H1 (cell line): ENCODE results near the gene EFCAB6. TPM values are rescaled to one million over a fixed set of nuclear protein-coding genes. Genes with fewer than 3 reads are reported as not detected.

Source experiments
- CTCF ChIA-PET: fragments of 300-600 bp; sonication (Branson Sonifier 250); formaldehyde crosslinking; loops from one replicate; lab custom pipeline; 2021; ENCODE audit not compliant: partially characterized antibody; lab: Charles Lee
- POLR2A ChIA-PET: fragments of 300-600 bp; sonication (Branson Sonifier 250); formaldehyde crosslinking; loops from one replicate; lab custom pipeline; 2021; ENCODE audit warnings: inconsistent platforms; ENCODE audit not compliant: partially characterized antibody; lab: Charles Lee
- DNase-seq, 2 experiments: peaks; one replicate each; pipeline versions ENCODE4 v3.0.0 to v3.0.0-alpha.2; 2010 to 2022; ENCODE audit warnings: low spot score in 2 of 2, low read depth in 1 of 2, mixed read lengths in 1 of 2
- FAIRE-seq: peaks from 2 replicates; lab custom pipeline; 2011; peaks lifted over from hg19 to GRCh38; lab: Jason Lieb, UNC
- H2AFZ ChIP-seq: 2 replicates; pipeline ENCODE4 v1.8.1; 2012; ENCODE audit warnings: low read length, inconsistent platforms
- H2AK5ac ChIP-seq: 2 replicates; pipeline ENCODE4 v1.6.1; 2013; ENCODE audit warnings: low read depth, low read length
- H2BK120ac ChIP-seq: replicated peaks from 2 replicates; pipeline ENCODE3; 2013; ENCODE audit warnings: low read depth, low read length, inconsistent platforms
- H2BK12ac ChIP-seq: 2 replicates; pipeline ENCODE4 v1.6.1; 2013; ENCODE audit warnings: low read depth, low read length
- H2BK15ac ChIP-seq: 2 replicates; pipeline ENCODE4 v1.6.1; 2013; ENCODE audit warnings: low read length
- H2BK20ac ChIP-seq: 2 replicates; pipeline ENCODE4 v1.6.1; 2013; ENCODE audit warnings: low read length
- H2BK5ac ChIP-seq: 2 replicates; pipeline ENCODE4 v1.6.1; 2013; ENCODE audit warnings: low read depth, low read length
- H3K14ac ChIP-seq: 2 replicates; pipeline ENCODE4 v1.6.1; 2013; ENCODE audit warnings: inconsistent platforms; ENCODE audit not compliant: insufficient read length
- H3K18ac ChIP-seq: 2 replicates; pipeline ENCODE4 v1.6.1; 2013; ENCODE audit warnings: low read length; ENCODE audit errors: extremely low read depth
- H3K23ac ChIP-seq: 2 replicates; pipeline ENCODE4 v1.6.1; 2013; ENCODE audit warnings: inconsistent platforms; ENCODE audit not compliant: insufficient read length
- H3K23me2 ChIP-seq: 2 replicates; pipeline ENCODE4 v1.6.1; 2013; ENCODE audit warnings: low read depth, low read length
- H3K27ac ChIP-seq: 2 replicates; pipeline ENCODE4 v1.6.1; 2011; ENCODE audit warnings: low read depth, low read length, inconsistent platforms
- H3K27me3 ChIP-seq, 4 experiments: replicated peaks in 1 of 4; 1 replicate in 1 of 4; 2 replicates in 3 of 4; pipeline versions ENCODE4 v1.6.1 to v1.8.1; 2011 to 2013; ENCODE audit warnings: low read length in 3 of 4, mild to moderate bottlenecking in 3 of 4, inconsistent platforms in 2 of 4, mixed read lengths in 2 of 4, moderate library complexity in 1 of 4; ENCODE audit not compliant: control insufficient read depth in 3 of 4, insufficient read depth in 3 of 4; ENCODE audit errors: extremely low read depth in 1 of 4
- H3K36me3 ChIP-seq, 4 experiments: 2 replicates each; pipeline versions ENCODE4 v1.6.1 to v1.8.1; 2011 to 2013; ENCODE audit warnings: mild to moderate bottlenecking in 4 of 4, low read length in 3 of 4, moderate library complexity in 2 of 4, control low read depth in 1 of 4, inconsistent platforms in 1 of 4; ENCODE audit not compliant: insufficient read depth in 4 of 4, control insufficient read depth in 2 of 4
- H3K4ac ChIP-seq: replicated peaks from 2 replicates; pipeline ENCODE3; 2013; ENCODE audit warnings: low read length, low read depth, mixed read lengths, inconsistent platforms; ENCODE audit not compliant: insufficient read length
- H3K4me1 ChIP-seq, 4 experiments: replicated peaks in 1 of 4; 1 replicate in 1 of 4; 2 replicates in 3 of 4; pipeline versions ENCODE4 v1.6.1 to v1.8.1; 2011 to 2013; ENCODE audit warnings: low read length in 3 of 4, inconsistent platforms in 2 of 4, mixed read lengths in 1 of 4; ENCODE audit not compliant: insufficient read depth in 4 of 4, control insufficient read depth in 3 of 4
- H3K4me2 ChIP-seq, 2 experiments: 2 replicates each; pipeline versions ENCODE4 v1.6.1 to v1.8.1; 2011 to 2013; ENCODE audit warnings: low read depth in 2 of 2, low read length in 2 of 2, control low read depth in 1 of 2, inconsistent platforms in 1 of 2, mild to moderate bottlenecking in 1 of 2; ENCODE audit not compliant: insufficient read depth in 1 of 2
- H3K4me3 ChIP-seq, 4 experiments: fragments of 200-600, 300-600 bp in 1 of 4; sonication (generic), shearing (Covaris generic), sonication (Bioruptor Twin) in 1 of 4; 2 replicates each; pipeline versions ENCODE4 v1.5.1 to v1.8.1; 2011 to 2016; ENCODE audit warnings: low read length in 4 of 4, low read depth in 3 of 4, control low read depth in 2 of 4, inconsistent platforms in 2 of 4, mild to moderate bottlenecking in 2 of 4, mixed read lengths in 1 of 4, moderate library complexity in 1 of 4; ENCODE audit not compliant: insufficient read depth in 2 of 4; ENCODE audit errors: extremely low read depth in 1 of 4
- H3K56ac ChIP-seq: replicated peaks from 2 replicates; pipeline ENCODE3; 2013; ENCODE audit warnings: low read depth, mild to moderate bottlenecking, mixed read lengths, low read length, inconsistent platforms; ENCODE audit not compliant: insufficient read length
- H3K79me1 ChIP-seq: 2 replicates; pipeline ENCODE4 v1.6.1; 2013; ENCODE audit warnings: low read depth, low read length, control low read depth
- H3K79me2 ChIP-seq, 2 experiments: 2 replicates each; pipeline versions ENCODE4 v1.6.1 to v1.8.1; 2012 to 2013; ENCODE audit warnings: low read length in 2 of 2, mild to moderate bottlenecking in 2 of 2, inconsistent platforms in 1 of 2; ENCODE audit not compliant: insufficient read depth in 2 of 2, control insufficient read depth in 1 of 2
- H3K9ac ChIP-seq, 4 experiments: replicated peaks in 1 of 4; 1 replicate in 1 of 4; 2 replicates in 3 of 4; pipeline versions ENCODE4 v1.6.1 to v1.8.1; 2011 to 2013; ENCODE audit warnings: low read depth in 3 of 4, low read length in 3 of 4, control low read depth in 2 of 4, mild to moderate bottlenecking in 2 of 4, moderate library complexity in 2 of 4, inconsistent platforms in 1 of 4; ENCODE audit errors: extremely low read depth in 1 of 4
- H3K9me3 ChIP-seq, 2 experiments: 2 replicates each; pipeline versions ENCODE4 v1.6.1 to v1.8.1; 2012 to 2013; ENCODE audit warnings: mild to moderate bottlenecking in 2 of 2, moderate library complexity in 2 of 2, control low read depth in 1 of 2, inconsistent platforms in 1 of 2, low read depth in 1 of 2, low read length in 1 of 2, mixed read lengths in 1 of 2; ENCODE audit not compliant: insufficient read depth in 2 of 2
- H4K20me1 ChIP-seq, 2 experiments: replicated peaks in 1 of 2; 2 replicates each; pipeline versions ENCODE3 to v1.8.1; 2011 to 2013; ENCODE audit warnings: inconsistent platforms in 2 of 2, low read length in 2 of 2, mild to moderate bottlenecking in 1 of 2; ENCODE audit not compliant: insufficient read depth in 2 of 2, control insufficient read depth in 1 of 2
- H4K5ac ChIP-seq: 2 replicates; pipeline ENCODE4 v1.6.1; 2013; ENCODE audit warnings: low read length, low read depth, mixed read lengths, inconsistent platforms; ENCODE audit not compliant: insufficient read length
- H4K8ac ChIP-seq: 2 replicates; pipeline ENCODE4 v1.8.0; 2013; ENCODE audit warnings: mild to moderate bottlenecking, moderate library complexity, low read length, inconsistent platforms; ENCODE audit not compliant: insufficient read depth; ENCODE audit errors: extremely low read depth
- H4K91ac ChIP-seq: replicated peaks from 2 replicates; pipeline ENCODE3; 2013; ENCODE audit warnings: low read length, mixed read lengths, inconsistent platforms; ENCODE audit not compliant: insufficient read length
- CHD1 ChIP-seq: IDR thresholded peaks from 2 replicates; pipeline ENCODE4 v1.6.1; 2012; ENCODE audit warnings: low read depth, low read length, improper control_type of control experiment
- EP300 ChIP-seq, 2 experiments: IDR thresholded peaks; 1 replicate in 1 of 2; 2 replicates in 1 of 2; pipeline ENCODE4 v1.6.1; 2011 to 2012; ENCODE audit warnings: low read depth in 2 of 2, low read length in 2 of 2, mild to moderate bottlenecking in 2 of 2, borderline replicate concordance in 1 of 2, inconsistent platforms in 1 of 2, moderate library complexity in 1 of 2
- POLR2A ChIP-seq, 2 experiments: IDR thresholded peaks; 1 replicate in 1 of 2; 2 replicates in 1 of 2; pipeline ENCODE4 v1.6.1; 2011; ENCODE audit warnings: low read depth in 2 of 2, low read length in 2 of 2, mild to moderate bottlenecking in 2 of 2; ENCODE audit errors: control extremely low read depth in 1 of 2
- TEAD4 ChIP-seq: IDR thresholded peaks from 2 replicates; pipeline ENCODE4 v1.6.1; 2012; ENCODE audit warnings: low read depth, low read length, inconsistent platforms, mixed read lengths
- WGBS, 2 experiments: shearing (Covaris generic) in 1 of 2; methylation state at CpG; one replicate each; pipeline versions ENCODE4 v1.1.6 to v1.1.7; 2013 to 2015; ENCODE audit warnings: low lambda C conversion rate in 2 of 2, mixed read lengths in 2 of 2, inconsistent platforms in 1 of 2, low coverage in 1 of 2, missing lambda C conversion rate in 1 of 2; ENCODE audit not compliant: insufficient replicate concordance in 2 of 2, insufficient coverage in 1 of 2, insufficient read length in 1 of 2; ENCODE audit errors: extremely low coverage in 1 of 2, missing lambda C conversion rate in 1 of 2; 5-methylcytosine and 5-hydroxymethylcytosine counted together
- polyA plus RNA-seq, 7 experiments: library from polyadenylated mRNA; depleted of rRNA in 3 of 7; stranded (reverse) in 5 of 7; unstranded in 2 of 7; fragments of >200 nt in 5 of 7; fragments of 200-250 nt in 2 of 7; gene quantifications; 1 replicate in 5 of 7; 2 replicates in 1 of 7; 4 replicates in 1 of 7; pipeline versions ENCODE4 v1.2.1 to v1.2.3, GENCODE V29; 2011 to 2013; ENCODE audit warnings: missing spikeins in 2 of 7, mixed read lengths in 2 of 7
- total RNA-seq: library from RNA; stranded (reverse); fragmentation: NEBNext Ultra II Directional; extraction: Animal tissue kit (Norgen Biotek cat#: 25700); gene quantifications from 2 replicates; pipeline ENCODE4 v1.2.1, GENCODE V29; 2021

EFCAB6 gene
- total and polyA plus RNA-seq, 2 of the 8 experiments (the other 6 are each of a cell fraction or from before 2014, with no cell fraction given), result 0.32 to 1.7 TPM

DNA sequence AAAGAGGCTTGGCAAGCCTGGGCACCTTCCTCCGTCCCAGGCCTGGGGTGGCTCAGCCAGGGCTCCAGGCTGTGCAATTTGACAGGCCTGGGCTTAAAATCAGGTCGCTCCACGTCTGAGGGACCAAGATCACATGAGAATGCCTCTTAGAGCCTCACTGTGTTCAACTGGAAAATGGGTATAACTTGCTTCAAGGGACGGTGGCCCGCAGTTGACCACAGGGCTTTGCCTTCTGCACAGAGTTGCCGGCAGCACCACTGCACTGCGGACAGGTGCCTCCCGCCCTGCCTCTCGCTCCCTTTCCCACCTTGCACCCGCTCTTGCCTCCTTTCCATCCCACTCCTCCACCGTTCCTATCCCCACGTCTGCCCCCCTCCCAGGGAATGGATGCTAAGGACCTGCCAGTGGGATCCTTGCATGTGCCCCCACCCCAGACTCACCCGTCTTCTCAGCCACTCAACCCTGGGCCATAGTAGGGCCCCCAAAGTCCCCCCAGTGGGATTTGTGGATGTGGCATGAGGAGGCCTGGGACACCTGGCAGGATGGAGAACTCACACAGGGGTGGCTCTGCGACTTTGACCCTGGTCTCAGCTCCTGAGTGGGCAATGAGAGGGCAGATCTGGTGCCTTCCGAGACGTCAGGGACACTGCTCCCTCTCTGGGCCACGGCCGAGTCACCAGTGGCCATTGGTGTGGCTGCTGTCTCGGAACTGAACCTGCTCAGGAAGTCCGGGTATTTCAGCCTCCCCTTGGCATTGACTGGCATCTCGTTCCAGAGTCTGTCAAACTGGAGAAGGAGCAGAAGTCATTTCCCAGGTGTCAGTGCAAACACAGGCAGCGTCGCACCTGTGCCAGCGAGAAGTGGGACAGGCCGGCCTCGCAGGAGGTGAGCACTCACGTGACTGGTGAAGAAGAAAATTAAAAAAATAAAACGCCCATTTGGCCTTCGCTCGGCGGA is 272.3 kb downstream of the EFCAB6 start:
- H3K9ac ChIP-seq, result no peak overlapping the region
- H2AK5ac ChIP-seq, result no peak overlapping the region
- H3K23ac ChIP-seq, result no peak overlapping the region
- H2AFZ ChIP-seq, result no peak overlapping the region
- H3K4ac ChIP-seq, result no peak overlapping the region
- H2BK20ac ChIP-seq, result no peak overlapping the region
- no peaks in the 10 kb centered on the region for H3K23me2 ChIP-seq
- H3K27ac ChIP-seq, result no peak overlapping the region
- H2BK120ac ChIP-seq, result no peak overlapping the region
- H3K18ac ChIP-seq, result no peak overlapping the region
- no peak overlapping the region for H3K4me3 ChIP-seq
- H3K4me2 ChIP-seq, result no peak overlapping the region
- H3K79me2 ChIP-seq, result no peaks in the 10 kb centered on the region
- H4K5ac ChIP-seq, result no peak overlapping the region
- H4K91ac ChIP-seq, result no peak overlapping the region
- no peak overlapping the region for H2BK12ac ChIP-seq
- H2BK5ac ChIP-seq, result no peak overlapping the region
- H3K27me3 ChIP-seq, result no peaks in the 10 kb centered on the region
- no peak overlapping the region; the same call in 1 of the 2 replicates for H4K8ac ChIP-seq
- ChIA-PET CTCF (interaction anchor here (1.2 kb wide), 1 partner anchor 145 kb away, joined by 3 read pairs; no protein-coding TSS in a partner anchor), POLR2A (no interaction called here)
- no peaks in the 10 kb centered on the region for H3K36me3 ChIP-seq
- no peak overlapping the region for H3K14ac ChIP-seq
- no peak overlapping the region for H3K56ac ChIP-seq
- H3K9me3 ChIP-seq, result peaks cover 5 to 11% of the 10 kb centered on the region in 2 experiments; a peak in 3 of 4 replicates
- DNase-seq (no peak), FAIRE-seq (no peak)
- no peaks in the 10 kb centered on the region for H3K79me1 ChIP-seq
- no peaks in the 10 kb centered on the region for H4K20me1 ChIP-seq
- 87% methylated on average over 29 of the region's 31 CpGs; no CpG with 5 or more reads in 1 of the 2 experiments for whole genome bisulfite sequencing, 2 experiments
- TF ChIP-seq POLR2A (IDR thresholded peaks at IDR 0.05; ENCODE audit: control extremely low read depth in 1 of 2, low read depth in 2 of 2, low read length in 2 of 2) (no peak), TEAD4 (no peak), CHD1 (no peak), EP300 (IDR thresholded peaks at IDR 0.05; ENCODE audit: borderline replicate concordance in 1 of 2, low read depth in 2 of 2, low read length in 2 of 2) (no peak)
- no peak overlapping the region for H2BK15ac ChIP-seq
- H3K4me1 ChIP-seq, result no peaks in the 10 kb centered on the region; a peak in 1 of 7 replicates
